ENCODE measurements around the gene MAP7D2.

- no peak for TF ChIP-seq POLR2A (IDR thresholded peaks at IDR 0.05)
- no peak for TF ChIP-seq CTCF (IDR thresholded peaks at IDR 0.05)
Measured at GRCh38 chrX:20037186-20037585, 79.5 kb downstream of the MAP7D2 start.

Measured in ovary (tissue), 3 donors.